GM12878 (cell line): ENCODE data around the gene ARHGEF17.

ENCODE experiments used
- CEBPB ChIP-seq, 2 experiments: fragments of 150-350 bp in 1 of 2; IDR thresholded peaks; 2 replicates each; pipeline ENCODE4 v1.6.1; 2012 to 2014; ENCODE audit warnings: low read depth in 2 of 2, low read length in 2 of 2, borderline replicate concordance in 1 of 2, inconsistent platforms in 1 of 2
- ETV6 ChIP-seq, 2 experiments: fragments of 450-650 bp in 1 of 2; IDR thresholded peaks in 1 of 2; conservative IDR thresholded peaks in 1 of 2; 2 replicates each; pipeline ENCODE4 v1.6.1; 2014; ENCODE audit warnings: antibody characterized with exemption in 1 of 2, borderline replicate concordance in 1 of 2, low read depth in 1 of 2, mild to moderate bottlenecking in 1 of 2, moderate library complexity in 1 of 2
- EZH2 ChIP-seq: IDR thresholded peaks from 2 replicates; pipeline ENCODE4 v1.6.1; 2012; ENCODE audit warnings: low read depth, mild to moderate bottlenecking, control low read depth, inconsistent platforms, low read length, borderline replicate concordance; ENCODE audit not compliant: control insufficient read depth
- POU2F2 ChIP-seq: IDR thresholded peaks from 3 replicates; pipeline ENCODE4 v1.6.1; 2011; ENCODE audit warnings: low read depth, mild to moderate bottlenecking, low read length, borderline replicate concordance
- RFX5 ChIP-seq: IDR thresholded peaks from 2 replicates; pipeline ENCODE4 v1.6.1; 2011; ENCODE audit warnings: low read depth, low read length, improper control_type of control experiment
- SIN3A ChIP-seq: IDR thresholded peaks from 2 replicates; pipeline ENCODE4 v1.6.1; 2012; ENCODE audit warnings: low read depth, low read length, improper control_type of control experiment
- ZNF274 ChIP-seq: IDR thresholded peaks from one replicate; pipeline ENCODE4 v1.8.0; 2011; ENCODE audit not compliant: insufficient read length, insufficient read depth
- TF ChIP-seq, protein P1 (sequence below): IDR thresholded peaks from 2 replicates; pipeline ENCODE4 v1.6.1; 2012; ENCODE audit warnings: low read depth, low read length, improper control_type of control experiment

DNA sequence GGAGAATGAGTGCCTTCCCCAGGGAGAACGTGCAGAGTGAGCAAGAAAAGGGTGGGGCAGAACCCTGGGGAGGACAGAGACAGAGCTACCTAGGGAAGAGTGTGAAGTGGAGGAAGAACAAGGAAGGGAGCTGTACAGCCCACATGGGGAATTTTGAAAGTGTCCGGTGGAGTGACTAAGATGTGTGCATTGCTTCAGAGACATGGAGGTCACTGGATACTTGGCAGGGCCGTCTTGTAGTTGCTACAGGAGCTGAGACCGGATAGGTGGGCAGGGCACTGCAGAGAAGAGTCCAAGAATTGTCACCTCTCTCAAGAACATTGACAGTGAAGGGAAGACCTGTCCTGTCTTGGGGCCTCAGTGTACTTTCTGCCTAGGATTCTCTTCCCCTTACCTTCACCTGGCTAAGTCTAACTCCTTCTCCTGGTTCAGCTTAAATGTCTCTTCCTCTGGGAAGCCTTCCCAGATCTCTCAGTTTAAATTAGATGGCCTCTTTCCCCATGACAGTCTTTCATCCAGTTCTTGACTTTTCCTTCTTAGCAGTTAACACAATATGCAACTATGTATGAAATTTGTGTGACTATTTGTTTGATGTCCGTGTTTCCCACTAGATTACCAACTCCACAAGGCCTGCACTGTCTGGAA is 45.1 kb upstream of the ARHGEF17 start:
- TF ChIP-seq CEBPB (IDR thresholded peaks at IDR 0.05; ENCODE audit: borderline replicate concordance in 1 of 2, low read depth in 2 of 2, low read length in 2 of 2) (no peak), POU2F2 (no peak), EZH2 (no peak), ZNF274 (no peak), ETV6 (conservative IDR thresholded peaks at IDR 0.05 in 1 of 2, IDR thresholded peaks at IDR 0.05 in 1 of 2; ENCODE audit: borderline replicate concordance in 1 of 2, low read depth in 1 of 2) (no peak), SIN3A (no peak), RFX5 (no peak)
- TF ChIP-seq, protein P1, sequence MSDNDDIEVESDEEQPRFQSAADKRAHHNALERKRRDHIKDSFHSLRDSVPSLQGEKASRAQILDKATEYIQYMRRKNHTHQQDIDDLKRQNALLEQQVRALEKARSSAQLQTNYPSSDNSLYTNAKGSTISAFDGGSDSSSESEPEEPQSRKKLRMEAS: no peak
